Activated CD4-positive, alpha-beta T cell treated with anti-CD3 and anti-CD28 coated beads, Interleukin-2, Interleukin-4, amounts not matched to agents 100 ng/mL and 50 ng/mL, durations not matched to agents 16 hours and 8 hours (primary cell): ENCODE data around the gene MYBPC1.
A peak's percentile ranks its signal among the peaks of the same experiment; 100 is the strongest.

Source experiments
- DNase-seq: peaks from one replicate; pipeline ENCODE4 v3.0.0-alpha.2; 2020; ENCODE audit warnings: low spot score

The MYBPC1 gene

DNA sequence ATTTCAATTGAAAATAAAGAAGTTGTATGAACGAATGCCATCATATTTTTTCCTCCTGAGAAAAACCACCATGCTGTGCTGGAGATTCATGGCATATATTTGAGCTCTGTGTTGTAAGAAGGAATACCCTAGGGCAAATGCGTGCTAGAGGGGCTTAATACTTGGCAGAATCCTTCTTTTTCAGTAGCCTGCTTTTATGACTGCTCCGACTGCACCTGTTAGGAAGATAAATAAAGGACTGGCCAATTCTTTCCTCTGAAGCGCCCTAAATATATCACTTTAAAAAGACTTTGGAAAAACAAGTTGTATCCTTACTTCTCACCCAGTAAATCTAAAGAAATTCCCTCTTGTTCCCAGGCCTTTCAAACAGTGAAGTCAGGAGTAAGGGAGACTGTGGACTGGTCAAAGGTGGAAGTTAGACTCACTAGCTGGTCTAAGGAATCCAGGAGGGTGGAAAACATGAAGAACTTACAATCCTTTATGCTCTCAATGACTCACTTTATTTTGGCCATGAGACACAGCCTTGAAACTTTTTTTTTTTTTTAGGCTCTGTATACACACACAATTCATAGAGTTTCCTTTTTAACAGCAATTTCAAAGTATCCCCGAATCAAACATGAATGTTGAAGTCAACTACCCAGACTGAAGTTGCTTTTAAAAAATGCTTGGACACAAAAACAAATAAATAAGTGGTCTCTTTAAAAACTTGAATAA lies 5.2 kb downstream of the MYBPC1 start:
- DNase-seq: no peak

DNA sequence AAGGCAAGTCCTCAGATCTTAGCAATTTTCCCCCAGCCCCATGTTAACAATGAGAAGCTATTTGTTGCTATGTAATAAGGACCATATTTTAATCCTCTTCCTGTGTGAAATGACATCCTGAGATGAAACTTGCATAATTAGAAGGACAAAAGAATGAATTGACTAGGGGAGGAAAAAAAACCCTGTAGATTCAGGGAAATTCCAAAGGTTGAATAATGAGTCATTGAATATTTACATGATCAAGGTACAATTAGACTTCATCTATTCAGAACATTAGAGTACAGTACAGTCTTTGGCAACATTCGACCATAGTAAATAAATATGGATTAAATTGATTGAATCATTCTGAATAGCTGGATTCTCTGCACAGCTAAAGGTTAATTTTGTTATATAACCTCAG lies 9.4 kb downstream of the MYBPC1 start:
- no peak for DNase-seq

DNA sequence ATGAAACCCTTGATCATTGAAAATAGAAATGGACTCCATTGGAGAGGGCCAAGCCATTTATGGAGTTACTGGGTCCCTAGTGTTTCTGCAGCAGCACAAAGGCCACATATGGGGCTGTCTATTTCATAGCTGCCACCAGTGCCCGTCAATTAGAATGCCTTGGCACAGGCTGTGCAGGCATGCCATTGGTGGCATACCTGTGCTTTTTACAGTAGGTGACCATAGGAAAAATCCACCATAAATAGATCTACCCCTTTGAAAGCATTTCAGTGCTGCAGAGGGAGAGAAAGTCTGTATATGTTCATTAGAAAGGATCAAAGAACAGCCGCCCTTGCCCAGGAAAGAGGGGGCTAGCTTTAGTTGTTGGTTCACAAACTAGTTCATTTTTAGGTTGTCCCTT lies 13.1 kb downstream of the MYBPC1 start:
- no peak for DNase-seq

GRCh38 chr12:101608301-101609133 lies 13.7 kb downstream of the MYBPC1 start:
- DNase-seq: no peak

DNA sequence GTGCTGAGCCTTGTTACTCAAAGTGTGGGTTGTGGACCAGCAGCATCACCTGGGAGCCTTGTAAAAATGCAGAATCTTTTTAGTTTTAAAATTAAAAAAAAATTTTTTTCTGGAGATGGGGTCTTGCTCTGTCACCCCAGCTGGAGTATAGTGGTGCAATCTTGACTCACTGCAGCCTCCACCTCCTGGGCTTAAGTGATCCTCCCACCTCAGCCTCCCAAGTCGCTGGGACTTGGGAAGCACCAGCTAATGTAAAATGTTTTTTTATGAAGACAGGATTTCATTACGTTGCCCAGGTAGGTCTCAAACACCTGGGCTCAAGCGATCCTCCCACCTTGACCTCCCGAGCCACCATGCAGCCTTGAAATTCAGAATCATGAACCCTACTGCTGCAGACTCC lies 14.4 kb downstream of the MYBPC1 start:
- DNase-seq: no peak

GRCh38 chr12:101612160-101612916 lies 17.6 kb downstream of the MYBPC1 start:
- no peak for DNase-seq

- DNase-seq: peak; percentile 35
These were observed 21.3 kb downstream of the MYBPC1 start for GRCh38 chr12:101616027-101616494.

- DNase-seq: no peak
These were observed 24.4 kb downstream of the MYBPC1 start for GRCh38 chr12:101619026-101619786.

DNA sequence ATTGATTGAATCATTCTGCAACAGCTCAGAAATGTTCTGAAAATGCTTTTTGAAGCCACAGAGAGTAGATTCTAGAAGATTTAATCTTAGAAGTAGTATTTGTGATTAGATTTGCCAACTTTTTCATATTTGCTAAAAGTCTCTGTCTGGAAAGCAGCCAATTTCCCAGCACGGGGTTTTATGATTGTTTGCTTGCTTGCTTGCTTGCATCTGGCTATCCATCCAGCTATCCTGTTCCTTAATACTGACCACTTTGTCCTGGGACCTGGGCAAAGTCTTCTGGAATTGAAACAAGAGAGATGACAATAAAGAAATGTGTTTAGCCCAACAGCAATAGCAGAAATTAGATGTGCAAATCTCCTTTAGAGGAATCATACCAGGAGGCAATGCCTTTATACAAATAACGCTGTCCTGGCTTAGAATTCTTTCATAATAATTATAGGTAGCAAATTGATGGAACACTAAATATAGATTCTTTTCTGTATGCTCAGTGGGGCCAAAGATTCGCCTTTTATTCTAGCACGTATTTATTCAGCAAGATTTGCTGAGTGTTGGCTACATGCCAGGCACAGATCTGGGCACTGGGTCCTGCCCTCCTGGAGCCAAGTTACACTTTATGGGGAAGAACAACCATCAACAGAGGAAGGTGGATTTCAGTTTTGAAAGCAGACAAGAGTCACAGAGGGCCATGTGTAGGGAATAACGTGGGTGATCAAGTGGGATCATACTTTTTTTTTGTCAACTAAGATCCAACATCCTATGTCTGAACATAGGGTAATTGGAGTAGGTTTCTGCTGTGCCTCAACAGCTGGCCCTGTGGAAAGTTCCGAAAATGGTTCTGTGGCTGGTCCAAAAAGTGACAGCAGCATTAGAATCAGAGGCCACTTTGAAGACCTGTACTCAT lies 25.3 kb downstream of the MYBPC1 start:
- no peak for DNase-seq

GRCh38 chr12:101620762-101621133 lies 26.0 kb downstream of the MYBPC1 start:
- DNase-seq: no peak

GRCh38 chr12:101628676-101629075 lies 33.9 kb downstream of the MYBPC1 start:
- no peak for DNase-seq

GRCh38 chr12:101634724-101635123 lies 40.0 kb downstream of the MYBPC1 start:
- peak; percentile 49 for DNase-seq

- no peak for DNase-seq
These were observed 43.2 kb downstream of the MYBPC1 start for GRCh38 chr12:101637936-101638335.

- no peak for DNase-seq
These were observed 47.6 kb downstream of the MYBPC1 start for GRCh38 chr12:101642115-101643067.

DNA sequence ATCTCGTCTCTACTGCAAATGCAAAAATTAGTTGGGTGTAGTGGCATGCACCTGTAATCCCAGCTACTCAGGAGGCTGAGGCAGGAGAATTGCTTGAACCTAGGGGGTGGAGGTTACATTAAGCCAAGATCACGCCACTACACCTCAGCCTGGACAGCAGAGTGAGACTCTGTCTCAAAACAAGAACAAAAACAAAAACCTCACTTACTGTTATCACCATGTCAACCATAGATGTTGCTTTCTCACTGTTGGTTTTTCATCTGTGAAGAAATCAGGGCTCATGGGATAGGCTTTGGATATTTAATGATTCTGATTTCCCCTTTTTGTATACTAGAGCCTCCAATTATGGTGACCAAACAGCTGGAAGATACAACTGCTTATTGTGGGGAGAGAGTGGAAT lies 52.9 kb downstream of the MYBPC1 start:
- no peak for DNase-seq

DNA sequence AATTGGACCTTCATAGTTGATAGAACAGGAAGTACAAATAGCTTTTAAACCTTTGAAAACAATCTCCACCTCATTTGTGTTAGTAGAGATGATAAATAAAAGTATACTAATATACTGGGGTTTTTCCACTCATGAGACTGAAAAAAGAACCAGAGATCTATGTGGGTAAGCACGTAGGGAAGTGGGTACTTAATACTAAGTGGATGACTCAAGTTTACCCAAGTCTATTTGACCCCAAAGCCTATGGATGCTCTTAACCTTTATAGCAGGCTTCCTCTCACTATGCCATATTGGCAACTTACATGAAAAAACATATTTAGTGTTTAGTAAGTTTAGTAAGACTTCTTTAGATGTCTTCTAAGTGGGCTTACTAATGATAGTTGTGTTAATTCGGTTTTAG lies 53.4 kb downstream of the MYBPC1 start:
- no peak for DNase-seq

- no peak for DNase-seq
These were observed 55.8 kb downstream of the MYBPC1 start for GRCh38 chr12:101650346-101651117.

- no peak for DNase-seq
These were observed 58.3 kb downstream of the MYBPC1 start for GRCh38 chr12:101653030-101653429.

GRCh38 chr12:101653503-101653902 lies 58.7 kb downstream of the MYBPC1 start:
- no peak for DNase-seq
